ENCODE data around the gene DDX47. TPM values are rescaled to one million over a fixed set of nuclear protein-coding genes. Genes with fewer than 3 reads are reported as not detected.

The DDX47 gene
- total and polyA plus RNA-seq, 9 of the 15 experiments (the other 6 are each of a cell fraction or from before 2014, with no cell fraction given): 39.4 to 186 (median 64.4) TPM

DNA sequence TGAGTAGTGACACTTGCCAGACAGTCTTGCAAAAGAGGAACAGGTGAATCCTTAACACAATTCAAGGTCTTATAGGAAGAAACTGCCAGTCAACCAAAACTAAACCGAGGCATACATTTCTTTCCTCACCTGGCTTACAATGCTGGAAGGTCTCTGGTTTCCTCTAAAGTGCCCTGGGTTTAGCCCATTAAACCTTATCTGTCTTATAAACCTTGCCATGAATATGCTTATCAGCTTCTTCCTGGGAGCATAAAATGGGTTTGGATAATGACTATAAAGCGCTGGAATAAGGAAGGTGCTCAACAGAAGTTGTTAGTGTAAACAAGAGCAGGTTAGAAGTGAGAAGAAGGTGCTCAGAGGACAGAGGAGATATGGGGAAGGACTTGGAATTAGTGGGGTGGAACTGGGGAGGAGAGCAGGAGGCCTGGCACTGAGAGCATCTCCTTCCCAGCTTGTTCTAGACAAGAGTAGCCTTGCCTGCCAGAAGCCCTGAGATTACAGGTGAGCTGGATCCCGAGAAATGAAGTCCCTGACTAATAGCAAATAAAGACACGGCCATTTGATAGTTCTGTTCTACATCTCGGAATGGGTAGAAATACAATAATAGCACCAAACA is 64.1 kb downstream of the DDX47 start:
- TF ChIP-seq NCOR1 (IDR thresholded peaks at IDR 0.05) (0 out of 2 replicates have a peak, but pooled peaks have one; percentile 20), ZEB2 (IDR thresholded peaks at IDR 0.05) (peak; percentile 56; the same call in 1 of the 2 replicates), TCF3 (CRISPR knock-in tag; IDR thresholded peaks at IDR 0.05) (peak; percentile 46), CBFA2T3 (IDR thresholded peaks at IDR 0.05) (peak; percentile 65), ZFP30 (CRISPR knock-in tag; IDR thresholded peaks at IDR 0.05; ENCODE audit: borderline replicate concordance) (no peak), L3MBTL2 (IDR thresholded peaks at IDR 0.05) (no peak), ZBED1 (IDR thresholded peaks at IDR 0.05) (no peak), TAL1 (IDR thresholded peaks at IDR 0.05) (peak; percentile 71), SOX6 (IDR thresholded peaks at IDR 0.05) (peak; percentile 11; the same call in 1 of the 2 replicates), TEAD4 (IDR thresholded peaks at IDR 0.05; ENCODE audit: low read length) (peak; percentile 70; the same call in 1 of the 2 replicates), TEAD4 (CRISPR knock-in tag; IDR thresholded peaks at IDR 0.05; ENCODE audit: borderline replicate concordance) (no peak), ZNF764 (CRISPR knock-in tag; IDR thresholded peaks at IDR 0.05; ENCODE audit: low read depth) (no peak), ARID1B (IDR thresholded peaks at IDR 0.05) (peak; percentile 59), CBFA2T2 (conservative IDR thresholded peaks at IDR 0.05) (peak; percentile 40; the same call in 1 of the 2 replicates)
- 6% methylated on average over 5 of the region's 5 CpGs for WGBS (ENCODE audit: insufficient coverage, low coverage, missing lambda C conversion rate)
- no peaks in the 10 kb centered on the region for H3K9me1 ChIP-seq (ENCODE audit: control insufficient read depth, insufficient read depth, low read length)
- H2AFZ ChIP-seq (ENCODE audit: low read depth, low read length): no peak overlapping the region
- peaks cover 0 to 7% of the 10 kb centered on the region in 2 experiments; a peak in 2 of 5 replicates for H3K27me3 ChIP-seq (ENCODE audit: control insufficient read depth in 2 of 2, insufficient read depth in 2 of 2, low read length in 2 of 2)
- no peaks in the 10 kb centered on the region for H3K9me3 ChIP-seq (replicated peaks; ENCODE audit: control insufficient read depth, insufficient read depth, low read depth, low read length)
- ATAC-seq (no peak; the same call in 2 of the 3 replicates), DNase-seq (ENCODE audit: extremely low read depth in 1 of 4, low spot score in 3 of 4) (peak in 1 of 4 experiments; percentile 9), FAIRE-seq (no peak)
- no peak overlapping the region for H3K9ac ChIP-seq (ENCODE audit: insufficient read depth in 1 of 2, low read depth in 2 of 2, low read length in 2 of 2)
- BruUV-seq (replicated peaks): no TSS peak
- no peak overlapping the region for H3K4me3 ChIP-seq
- in situ Hi-C loops (cut with MboI): no loop called here
- intact Hi-C loops (cut with micrococcal nuclease): no loop called here
- H3K4me1 ChIP-seq (replicated peaks in 1 of 2; ENCODE audit: control insufficient read depth in 2 of 2, insufficient read depth in 2 of 2, low read length in 2 of 2): peaks cover 0 to 10% of the 10 kb centered on the region in 2 experiments; a peak in 3 of 5 replicates
- H3K27ac ChIP-seq (ENCODE audit: extremely low read depth, low read depth, low read length): no peak overlapping the region
- POLR2A ChIA-PET: interaction anchor here (0.5 to 0.7 kb wide), 2 partner anchors 14 to 345 kb away, joined by 3 read pairs; partner anchors contain the start of gene GPRC5A
- H3K79me2 ChIP-seq (ENCODE audit: control insufficient read depth, insufficient read depth, low read length): no peaks in the 10 kb centered on the region
- CTCF ChIA-PET (ENCODE audit: low intra/inter-chr PET ratio): no interaction called here
- H3K36me3 ChIP-seq (ENCODE audit: control insufficient read depth, insufficient read depth, low read length): no peaks in the 10 kb centered on the region
- H4K20me1 ChIP-seq (replicated peaks; ENCODE audit: control insufficient read depth, insufficient read depth, low read length): no peaks in the 10 kb centered on the region
- H3K4me2 ChIP-seq (ENCODE audit: insufficient read depth, low read length): peak overlapping the region; percentile 11; the same call in 1 of the 2 replicates
